Colonic mucosa (tissue), 4 donors: Measurements from ENCODE around the gene UPP1. TPM values are rescaled to one million over a fixed set of nuclear protein-coding genes. Genes with fewer than 3 reads are reported as not detected.

Source experiments
- DNase-seq: peaks from one replicate; pipeline ENCODE4 v3.0.0-alpha.2; 2020
- H3K27ac ChIP-seq: fragments of 200-600 bp; one replicate; pipeline ENCODE4 v1.8.0; 2021
- H3K27me3 ChIP-seq: fragments of 200-600 bp; one replicate; pipeline ENCODE4 v1.8.0; 2021
- H3K36me3 ChIP-seq: fragments of 200-600 bp; one replicate; pipeline ENCODE4 v1.8.0; 2021
- H3K4me1 ChIP-seq: fragments of 200-600 bp; one replicate; pipeline ENCODE4 v1.8.0; 2021; ENCODE audit warnings: mild to moderate bottlenecking
- H3K4me3 ChIP-seq: fragments of 200-600 bp; one replicate; pipeline ENCODE4 v1.8.0; 2021
- H3K9ac ChIP-seq, 2 donors: one replicate each; pipeline ENCODE4 v1.7.0; 2013; ENCODE audit warnings: control low read depth in 2 of 2, low read depth in 2 of 2, low read length in 2 of 2
- H3K9me3 ChIP-seq: fragments of 200-600 bp; one replicate; pipeline ENCODE4 v1.8.0; 2021
- CTCF ChIP-seq: fragments of 200-600 bp; IDR thresholded peaks from one replicate; pipeline ENCODE4 v1.8.0; 2022; ENCODE audit warnings: antibody characterized with exemption, mild to moderate bottlenecking
- intact Hi-C: fragments of 100-400 bp; cut with DNase I; formaldehyde crosslinking; loops from one replicate; pipeline ENCODE4 v1.14.1; 2022
- total RNA-seq, 2 donors: library from RNA; stranded (reverse); fragmentation: NEBNext Ultra II Directional in 1 of 2; extraction: Animal tissue kit (Norgen Biotek cat#: 25700) in 1 of 2; gene quantifications; one replicate each; pipeline ENCODE4 v1.2.1, GENCODE V29; 2021
- donor health status: healthy.
- donor health status: DM: no; HTN: no; CAD: no.
- donor health status: DM: no; HTN: no; CAD: no.

UPP1 gene
- total RNA-seq, 2 donors from 2014 or later, result 34.0 to 41.9 TPM

GRCh38 chr7:48045195-48045765 is 43.8 kb upstream of the UPP1 start:
- Histone ChIP-seq H3K27ac (no peak overlapping the region), H3K27me3 (no peaks in the 10 kb centered on the region), H3K4me3 (no peak overlapping the region), H3K36me3 (no peaks in the 10 kb centered on the region), H3K9ac (no peak overlapping the region), H3K9me3 (no peaks in the 10 kb centered on the region), H3K4me1 (no peaks in the 10 kb centered on the region)
- intact Hi-C loops, result no loop called here
- no peak for TF ChIP-seq CTCF
- no peak for DNase-seq

GRCh38 chr7:48046458-48046857 is 42.6 kb upstream of the UPP1 start:
- no peak overlapping the region for H3K27ac ChIP-seq
- no peak for TF ChIP-seq CTCF
- no peaks in the 10 kb centered on the region for H3K4me1 ChIP-seq
- no peak for DNase-seq
- no peaks in the 10 kb centered on the region for H3K9me3 ChIP-seq
- no peak overlapping the region for H3K4me3 ChIP-seq
- no peak overlapping the region for H3K9ac ChIP-seq
- intact Hi-C loops, result no loop called here
- no peaks in the 10 kb centered on the region for H3K36me3 ChIP-seq
- no peaks in the 10 kb centered on the region for H3K27me3 ChIP-seq

- DNase-seq, result no peak
- Histone ChIP-seq H3K27ac (no peak overlapping the region), H3K4me3 (no peak overlapping the region), H3K27me3 (no peaks in the 10 kb centered on the region), H3K9ac (no peak overlapping the region), H3K4me1 (no peaks in the 10 kb centered on the region), H3K9me3 (no peaks in the 10 kb centered on the region), H3K36me3 (no peaks in the 10 kb centered on the region)
- intact Hi-C loops, result no loop called here
- no peak for TF ChIP-seq CTCF
These were observed 41.0 kb upstream of the UPP1 start for GRCh38 chr7:48048113-48048512.

- no peaks in the 10 kb centered on the region for H3K9me3 ChIP-seq
- no peaks in the 10 kb centered on the region for H3K36me3 ChIP-seq
- no peak overlapping the region for H3K9ac ChIP-seq
- no peaks in the 10 kb centered on the region for H3K4me1 ChIP-seq
- no peak overlapping the region for H3K27ac ChIP-seq
- no peak for TF ChIP-seq CTCF
- DNase-seq, result no peak
- no peaks in the 10 kb centered on the region for H3K27me3 ChIP-seq
- intact Hi-C loops, result no loop called here
- H3K4me3 ChIP-seq, result no peak overlapping the region
These were observed 39.2 kb upstream of the UPP1 start for GRCh38 chr7:48049850-48050249.

GRCh38 chr7:48052748-48053147 is 36.3 kb upstream of the UPP1 start:
- no peak for DNase-seq

More at GRCh38 chr7:48052748-48053147, 36.3 kb upstream of the UPP1 start:
- Histone ChIP-seq H3K4me1 (no peaks in the 10 kb centered on the region), H3K9ac (no peak overlapping the region), H3K36me3 (no peaks in the 10 kb centered on the region), H3K27ac (no peak overlapping the region), H3K27me3 (no peaks in the 10 kb centered on the region), H3K4me3 (no peak overlapping the region), H3K9me3 (no peaks in the 10 kb centered on the region)
- intact Hi-C loops, result no loop called here
- no peak for TF ChIP-seq CTCF
